Naive thymus-derived CD4-positive, alpha-beta T cell (primary cell): ENCODE results near the gene RRN3. TPM values are rescaled to one million over a fixed set of nuclear protein-coding genes. Genes with fewer than 3 reads are reported as not detected.
"Not testable (repeated sequence)": the region's sequence is repeated elsewhere in the genome, so short reads cannot be mapped to it uniquely, and the experiment has no call there.

ENCODE experiments used
- ATAC-seq: fragments of 150-1000 bp; cut with Tn5 transposase; 2 replicates; pipeline ENCODE4 v1.10.0; 2021; ENCODE audit warnings: mild to moderate bottlenecking, moderate library complexity
- CTCF ChIA-PET: fragments of 350-600 bp; sonication (Branson Sonifier 250); formaldehyde crosslinking; loops from one replicate; lab custom pipeline; 2021; ENCODE audit warnings: antibody characterized with exemption; lab: Charles Lee
- POLR2A ChIA-PET: fragments of 350-600 bp; sonication (Branson Sonifier 250); formaldehyde crosslinking; loops from one replicate; lab custom pipeline; 2021; ENCODE audit warnings: antibody characterized with exemption, inconsistent platforms; lab: Charles Lee
- DNase-seq, 9 donors: peaks; one replicate each; pipeline versions ENCODE4 v3.0.0 to v3.0.0-alpha.2; 2020 to 2022; ENCODE audit warnings: mixed read lengths in 1 of 9
- H3K27ac ChIP-seq: one replicate; pipeline ENCODE4 v1.7.0; 2013; ENCODE audit warnings: mild to moderate bottlenecking, low read depth, low read length, moderate library complexity
- H3K27me3 ChIP-seq, 2 donors: one replicate each; pipeline ENCODE4 v1.7.0; 2013; ENCODE audit warnings: low read length in 2 of 2, mild to moderate bottlenecking in 2 of 2, moderate library complexity in 2 of 2; ENCODE audit not compliant: control insufficient read depth in 2 of 2, insufficient read depth in 2 of 2
- H3K36me3 ChIP-seq, 3 experiments: 1 replicate in 2 of 3; 2 replicates in 1 of 3; pipeline ENCODE4 v1.7.0; 2013; ENCODE audit warnings: low read length in 3 of 3, mild to moderate bottlenecking in 3 of 3, moderate library complexity in 1 of 3; ENCODE audit not compliant: insufficient read depth in 3 of 3, control insufficient read depth in 2 of 3
- H3K4me1 ChIP-seq, 2 donors: one replicate each; pipeline ENCODE4 v1.7.0; 2013; ENCODE audit warnings: low read length in 2 of 2, mild to moderate bottlenecking in 2 of 2, moderate library complexity in 1 of 2; ENCODE audit not compliant: control insufficient read depth in 2 of 2, insufficient read depth in 2 of 2
- H3K4me3 ChIP-seq: 2 replicates; pipeline ENCODE4 v1.7.0; 2013; ENCODE audit warnings: mild to moderate bottlenecking, low read length
- H3K9me3 ChIP-seq, 3 experiments: 1 replicate in 2 of 3; 2 replicates in 1 of 3; pipeline ENCODE4 v1.7.0; 2013; ENCODE audit warnings: low read length in 3 of 3; ENCODE audit not compliant: control insufficient read depth in 2 of 3
- H3K27ac Mint-ChIP-seq, 9 donors: one replicate each; pipeline ENCODE4 v1.8.0; 2020 to 2022; ENCODE audit warnings: mixed read lengths in 9 of 9, mild to moderate bottlenecking in 8 of 9, moderate library complexity in 5 of 9, inconsistent platforms in 2 of 9
- H3K27me3 Mint-ChIP-seq, 5 donors: one replicate each; pipeline ENCODE4 v1.8.0; 2021 to 2022; ENCODE audit warnings: mixed read lengths in 5 of 5, mild to moderate bottlenecking in 1 of 5
- H3K36me3 Mint-ChIP-seq, 5 donors: one replicate each; pipeline ENCODE4 v1.8.0; 2020 to 2022; ENCODE audit warnings: mixed read lengths in 5 of 5, mild to moderate bottlenecking in 3 of 5, inconsistent platforms in 1 of 5
- H3K4me1 Mint-ChIP-seq, 7 donors: one replicate each; pipeline ENCODE4 v1.8.0; 2020 to 2022; ENCODE audit warnings: mixed read lengths in 7 of 7, mild to moderate bottlenecking in 3 of 7, inconsistent platforms in 1 of 7
- H3K4me3 Mint-ChIP-seq, 10 donors: one replicate each; pipeline ENCODE4 v1.8.0; 2020 to 2022; ENCODE audit warnings: mild to moderate bottlenecking in 10 of 10, mixed read lengths in 10 of 10, moderate library complexity in 6 of 10, inconsistent platforms in 2 of 10
- H3K9me3 Mint-ChIP-seq, 11 donors: one replicate each; pipeline ENCODE4 v1.8.0; 2020 to 2022; ENCODE audit warnings: mixed read lengths in 11 of 11, mild to moderate bottlenecking in 4 of 11, inconsistent platforms in 1 of 11, moderate library complexity in 1 of 11
- intact Hi-C, 2 donors: fragments of 100-400 bp; cut with micrococcal nuclease; formaldehyde crosslinking; loops; one replicate each; pipeline ENCODE4 v1.15.1; 2023
- polyA plus RNA-seq, 2 donors: library from polyadenylated mRNA; unstranded; fragments of 300-500 nt; fragmentation: Illumina TruSeq; gene quantifications; one replicate each; pipeline ENCODE4 v1.2.3, GENCODE V29; 2021
- total RNA-seq, 6 experiments: library from RNA in 5 of 6; stranded (reverse) in 5 of 6; gene quantifications; 1 replicate in 5 of 6; 2 replicates in 1 of 6; pipeline ENCODE4 v1.2.3 and lab custom pipeline; 2021 to 2026

The RRN3 gene
- total and polyA plus RNA-seq, 7 experiments from 2014 or later: 27.3 to 46.9 (median 36.5) TPM

DNA sequence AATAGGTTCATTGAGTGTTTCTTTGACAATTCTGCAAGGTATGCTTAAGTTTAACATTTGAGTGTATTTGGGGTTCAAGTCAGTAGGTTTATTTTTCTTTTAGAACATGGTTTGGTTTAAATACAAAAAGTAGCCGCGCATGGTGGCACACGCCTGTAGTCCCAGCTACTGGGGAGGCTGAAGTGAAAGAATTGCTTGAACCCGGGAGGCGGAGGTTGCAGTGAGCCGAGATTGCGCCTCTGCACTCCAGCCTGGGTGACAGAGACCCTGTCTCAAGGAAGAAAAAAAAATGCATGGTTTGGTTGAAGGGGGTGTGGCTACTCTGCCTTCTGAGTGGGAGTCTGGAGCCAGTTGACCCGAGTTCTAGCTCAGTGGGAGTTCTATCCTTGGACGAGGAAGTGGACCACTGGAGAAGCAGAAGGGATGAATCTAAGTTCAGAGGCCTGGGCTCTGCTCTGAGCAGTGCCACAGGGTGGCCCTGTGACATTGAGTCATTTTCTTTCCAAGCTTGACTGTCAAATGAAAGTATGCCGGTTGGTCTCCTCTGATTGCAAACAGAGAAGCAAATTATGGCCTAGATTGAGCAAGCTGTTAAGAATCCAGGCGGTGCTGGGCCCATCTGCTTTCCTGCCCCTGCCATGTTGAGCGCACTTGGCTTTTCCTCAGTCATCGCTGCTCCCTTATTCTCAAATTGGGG, 70.5 kb downstream of the RRN3 start:
- not testable (repeated sequence) for H3K9me3 Mint-ChIP-seq

DNA sequence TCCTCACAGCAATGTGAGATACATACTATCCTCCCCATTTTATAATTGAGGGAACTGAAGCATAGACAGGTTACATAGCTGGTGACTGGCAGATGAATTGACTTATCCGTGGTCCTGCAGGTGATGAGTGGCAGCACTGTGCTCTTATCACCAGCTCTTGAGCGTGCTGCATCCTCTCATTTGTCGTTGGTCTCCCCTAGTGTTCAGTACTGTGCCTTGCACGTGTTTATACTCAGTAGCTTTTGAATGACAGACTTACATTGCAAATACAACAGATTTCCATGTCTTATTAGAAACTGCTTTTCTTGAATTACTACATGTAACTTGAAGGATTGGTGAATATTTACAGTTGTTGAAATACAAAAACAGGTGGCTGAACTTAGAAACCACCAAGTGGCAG, 71.9 kb downstream of the RRN3 start:
- H3K27me3 ChIP-seq, H3K9me3 ChIP-seq, H3K27me3 Mint-ChIP-seq, H3K4me3 Mint-ChIP-seq, H3K9me3 Mint-ChIP-seq, H3K4me3 ChIP-seq, intact Hi-C loops, H3K4me1 ChIP-seq: not testable (repeated sequence)
- Histone ChIP-seq H3K27ac (peak overlapping the region; percentile 5), H3K36me3 (peaks cover 0 to 50% (median under 1%) of the 10 kb centered on the region in 3 experiments)
- peak; percentile 100 for ATAC-seq
- H3K27ac Mint-ChIP-seq: peak overlapping the region in 8 of 9 donors; percentile 2 to 79 (median 62)
- peaks cover 4 to 43% (median 16%) of the 10 kb centered on the region in 5 donors for H3K36me3 Mint-ChIP-seq
- peak in 8 of 9 donors; percentile 21 to 79 (median 72) for DNase-seq
- peaks cover 5 to 16% (median 14%) of the 10 kb centered on the region in 7 donors for H3K4me1 Mint-ChIP-seq
- POLR2A ChIA-PET: interaction anchor here (0.8 to 1.0 kb wide), 2 partner anchors 28 to 621 kb away, joined by 3 to 4 read pairs; partner anchors contain the start of gene MARF1
- CTCF ChIA-PET: interaction anchor here (0.6 to 1.1 kb wide), 2 partner anchors 8 to 51 kb away, joined by 3 read pairs; no protein-coding TSS in a partner anchor

More for the DNA sequence above, 70.5 kb downstream of the RRN3 start:
- intact Hi-C loops, H3K4me3 ChIP-seq, H3K4me1 ChIP-seq, H3K27me3 Mint-ChIP-seq, CTCF ChIA-PET, DNase-seq, POLR2A ChIA-PET, H3K4me3 Mint-ChIP-seq, ATAC-seq, H3K9me3 ChIP-seq, H3K27me3 ChIP-seq, H3K27ac ChIP-seq: not testable (repeated sequence)
- Mint-ChIP-seq H3K4me1 (peaks cover 7 to 15% (median 14%) of the 10 kb centered on the region in 7 donors), H3K36me3 (peaks cover 4 to 45% (median 22%) of the 10 kb centered on the region in 5 donors), H3K27ac (peak overlapping the region in 4 of 9 donors; percentile 3 to 61 (median 43))
- peaks cover 0 to 50% (median 0%) of the 10 kb centered on the region in 3 experiments for H3K36me3 ChIP-seq

- H3K4me3 ChIP-seq, H3K27me3 Mint-ChIP-seq, DNase-seq, intact Hi-C loops, ATAC-seq, H3K9me3 ChIP-seq, H3K4me3 Mint-ChIP-seq, H3K9me3 Mint-ChIP-seq, POLR2A ChIA-PET, H3K4me1 ChIP-seq, H3K27ac ChIP-seq, H3K27me3 ChIP-seq: not testable (repeated sequence)
- CTCF ChIA-PET: interaction anchor here (1.1 kb wide), 1 partner anchor 52 kb away, joined by 3 read pairs; no protein-coding TSS in a partner anchor
- peaks cover 4 to 45% (median 22%) of the 10 kb centered on the region in 5 donors for H3K36me3 Mint-ChIP-seq
- H3K36me3 ChIP-seq: peaks cover 0 to 48% (median 4%) of the 10 kb centered on the region in 3 experiments
- H3K4me1 Mint-ChIP-seq: peaks cover 5 to 20% (median 15%) of the 10 kb centered on the region in 7 donors
- H3K27ac Mint-ChIP-seq: peak overlapping the region in 5 of 9 donors; percentile 43 to 67 (median 61)
Observed at GRCh38 chr16:15021429-15021828, 72.6 kb downstream of the RRN3 start.

DNA sequence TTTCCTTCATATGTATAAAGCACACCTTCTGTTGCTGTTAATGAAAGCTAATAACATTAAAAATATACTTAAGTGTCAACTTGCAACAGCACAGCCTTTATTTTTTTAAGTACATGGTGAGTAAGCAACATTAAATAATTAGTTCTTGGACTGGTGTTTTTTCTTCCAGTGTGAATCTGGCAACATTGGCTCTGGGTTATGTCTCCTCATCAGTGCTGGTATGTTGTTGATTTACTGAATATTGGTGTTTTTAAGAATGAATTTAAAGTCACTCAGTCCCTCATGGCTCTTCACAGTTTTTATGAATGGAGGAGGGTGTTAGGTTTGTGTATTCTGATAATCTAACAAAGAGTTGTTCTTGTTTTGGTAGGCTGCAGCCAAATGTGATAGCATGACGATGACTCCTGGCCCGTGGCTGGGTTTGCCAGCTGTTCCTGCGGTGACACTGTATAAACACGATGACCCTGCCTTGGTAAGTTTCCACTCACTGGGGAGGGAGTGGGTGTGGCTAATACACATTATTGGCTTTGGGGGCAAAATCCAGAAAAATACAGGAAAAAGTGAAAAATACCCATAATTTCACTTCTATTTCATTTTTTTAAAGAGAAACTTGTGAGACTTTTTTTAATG, 77.0 kb downstream of the RRN3 start:
- H3K4me3 Mint-ChIP-seq, POLR2A ChIA-PET, H3K9me3 Mint-ChIP-seq, DNase-seq, H3K9me3 ChIP-seq, intact Hi-C loops, H3K27me3 Mint-ChIP-seq, H3K27me3 ChIP-seq, ATAC-seq, H3K4me3 ChIP-seq, H3K27ac ChIP-seq: not testable (repeated sequence)
- Mint-ChIP-seq H3K36me3 (peaks cover 0 to 24% (median 15%) of the 10 kb centered on the region in 5 donors), H3K27ac (peak overlapping the region; percentile 42 to 99 (median 77)), H3K4me1 (peaks cover 7 to 47% (median 30%) of the 10 kb centered on the region in 7 donors)
- H3K36me3 ChIP-seq: peaks cover 0 to 25% (median 9%) of the 10 kb centered on the region in 3 experiments
- CTCF ChIA-PET: interaction anchor here (0.6 kb wide), 1 partner anchor 37 kb away, joined by 7 read pairs; no protein-coding TSS in a partner anchor
- peaks cover 10 to 19% of the 10 kb centered on the region in 2 donors for H3K4me1 ChIP-seq

DNA sequence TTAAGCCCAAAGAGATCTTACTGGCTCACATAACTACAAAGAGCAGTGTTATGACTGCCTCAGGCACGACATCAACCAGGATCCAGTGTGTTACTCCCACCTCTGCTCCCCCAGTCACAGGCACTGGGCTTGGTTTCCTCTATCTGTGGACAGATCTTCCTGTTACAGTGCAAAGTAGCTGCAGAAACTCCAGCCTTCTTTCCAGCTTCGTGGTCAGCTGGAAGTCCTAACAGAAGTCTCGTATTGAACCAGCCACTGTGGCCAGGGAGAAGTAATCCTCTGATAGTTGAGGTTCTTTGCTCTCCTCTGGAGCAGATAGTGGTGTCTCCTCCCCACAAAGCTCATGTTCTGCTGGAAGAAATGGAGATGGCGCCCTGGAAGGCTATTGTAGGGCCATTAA, 77.7 kb downstream of the RRN3 start:
- H3K9me3 Mint-ChIP-seq, ATAC-seq, H3K27me3 ChIP-seq, POLR2A ChIA-PET, H3K27ac ChIP-seq, H3K4me3 Mint-ChIP-seq, DNase-seq, H3K4me3 ChIP-seq, H3K9me3 ChIP-seq, H3K27me3 Mint-ChIP-seq, intact Hi-C loops: not testable (repeated sequence)
- H3K27ac Mint-ChIP-seq: peak overlapping the region; percentile 46 to 99 (median 81)
- CTCF ChIA-PET: interaction anchor here (0.6 kb wide), 1 partner anchor 36 kb away, joined by 7 read pairs; no protein-coding TSS in a partner anchor
- H3K36me3 Mint-ChIP-seq: peaks cover 0 to 28% (median 15%) of the 10 kb centered on the region in 5 donors
- H3K4me1 Mint-ChIP-seq: peaks cover 0 to 47% (median 27%) of the 10 kb centered on the region in 7 donors
- H3K4me1 ChIP-seq: peaks cover 7 to 16% of the 10 kb centered on the region in 2 donors
- H3K36me3 ChIP-seq: peaks cover 0 to 25% (median 9%) of the 10 kb centered on the region in 3 experiments

DNA sequence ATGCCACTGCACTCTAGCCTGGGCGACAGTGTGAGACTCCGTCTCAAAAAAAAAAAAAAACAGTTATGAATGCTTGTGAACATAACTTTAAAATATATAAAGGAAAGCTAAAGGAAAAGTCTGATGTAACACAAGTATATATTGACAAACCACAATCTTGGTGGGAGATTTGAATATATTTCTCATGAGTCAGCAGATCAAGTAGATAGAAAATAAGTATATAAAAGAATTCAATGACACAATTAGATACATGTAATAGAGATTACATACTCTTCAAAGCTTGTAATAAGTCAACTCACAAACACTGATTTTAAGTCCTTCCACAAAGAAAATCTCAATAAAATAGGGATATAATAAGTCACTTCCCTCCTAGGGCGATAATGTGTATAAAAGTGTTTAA, 78.4 kb downstream of the RRN3 start:
- H3K4me1 ChIP-seq: peaks cover 7 to 16% of the 10 kb centered on the region in 2 donors
- H3K27ac ChIP-seq, ATAC-seq, CTCF ChIA-PET, H3K4me3 ChIP-seq, DNase-seq, H3K27me3 ChIP-seq, H3K9me3 Mint-ChIP-seq, POLR2A ChIA-PET, H3K9me3 ChIP-seq, H3K4me3 Mint-ChIP-seq, H3K27me3 Mint-ChIP-seq: not testable (repeated sequence)
- Mint-ChIP-seq H3K4me1 (peaks cover 0 to 50% (median 34%) of the 10 kb centered on the region in 7 donors), H3K27ac (peak overlapping the region in 7 of 9 donors; percentile 41 to 99 (median 81)), H3K36me3 (peaks cover 0 to 32% (median 20%) of the 10 kb centered on the region in 5 donors)
- H3K36me3 ChIP-seq: peaks cover 0 to 25% (median 9%) of the 10 kb centered on the region in 3 experiments
- intact Hi-C loops: loop anchor here in 1 of 2 donors (2.0 kb wide), 1 partner anchor 41 kb away; the partner anchor contains the start of gene NTAN1
